ENCODE results near the gene FBXL12. TPM values are rescaled to one million over a fixed set of nuclear protein-coding genes. Genes with fewer than 3 reads are reported as not detected.

Gene FBXL12
- total and polyA plus RNA-seq, 2 experiments from 2014 or later, result 23.5 to 25.4 TPM

GRCh38 chr19:9839415-9839814 is 20.5 kb upstream of the FBXL12 start:
- Mint-ChIP-seq H3K27ac (no peak overlapping the region), H3K27me3 (ENCODE audit: insufficient read depth, low read depth, poor library complexity) (peaks cover 6% of the 10 kb centered on the region), H3K9me3 (no peaks in the 10 kb centered on the region), H3K4me1 (peaks cover 9% of the 10 kb centered on the region), H3K36me3 (ENCODE audit: low read depth) (peaks cover 56% of the 10 kb centered on the region), H3K4me3 (no peak overlapping the region)
- H4K20me1 ChIP-seq (replicated peaks; ENCODE audit: insufficient read depth), result peaks cover 7% of the 10 kb centered on the region
- H3K4me3 ChIP-seq, result no peak overlapping the region
- no peak for ATAC-seq
- H3K9me2 ChIP-seq (ENCODE audit: insufficient read depth), result no peaks in the 10 kb centered on the region
- H3K27me3 ChIP-seq (ENCODE audit: insufficient read depth), result no peaks in the 10 kb centered on the region
- H3F3A ChIP-seq (replicated peaks; ENCODE audit: low read depth), result peaks cover 1% of the 10 kb centered on the region
- no peak overlapping the region for H2AFZ ChIP-seq
- H3K4me2 ChIP-seq, result no peak overlapping the region
- peaks cover 17% of the 10 kb centered on the region for H3K79me2 ChIP-seq (replicated peaks; ENCODE audit: insufficient read depth)
- H3K27ac ChIP-seq (ENCODE audit: low read depth), result no peak overlapping the region
- no peak for DNase-seq (ENCODE audit: low spot score)
- no peaks in the 10 kb centered on the region for H3K36me3 ChIP-seq (ENCODE audit: insufficient read depth)
- no peak for TF ChIP-seq REST (IDR thresholded peaks at IDR 0.05; ENCODE audit: unreplicated experiment)
- TF ChIP-seq, protein P1, sequence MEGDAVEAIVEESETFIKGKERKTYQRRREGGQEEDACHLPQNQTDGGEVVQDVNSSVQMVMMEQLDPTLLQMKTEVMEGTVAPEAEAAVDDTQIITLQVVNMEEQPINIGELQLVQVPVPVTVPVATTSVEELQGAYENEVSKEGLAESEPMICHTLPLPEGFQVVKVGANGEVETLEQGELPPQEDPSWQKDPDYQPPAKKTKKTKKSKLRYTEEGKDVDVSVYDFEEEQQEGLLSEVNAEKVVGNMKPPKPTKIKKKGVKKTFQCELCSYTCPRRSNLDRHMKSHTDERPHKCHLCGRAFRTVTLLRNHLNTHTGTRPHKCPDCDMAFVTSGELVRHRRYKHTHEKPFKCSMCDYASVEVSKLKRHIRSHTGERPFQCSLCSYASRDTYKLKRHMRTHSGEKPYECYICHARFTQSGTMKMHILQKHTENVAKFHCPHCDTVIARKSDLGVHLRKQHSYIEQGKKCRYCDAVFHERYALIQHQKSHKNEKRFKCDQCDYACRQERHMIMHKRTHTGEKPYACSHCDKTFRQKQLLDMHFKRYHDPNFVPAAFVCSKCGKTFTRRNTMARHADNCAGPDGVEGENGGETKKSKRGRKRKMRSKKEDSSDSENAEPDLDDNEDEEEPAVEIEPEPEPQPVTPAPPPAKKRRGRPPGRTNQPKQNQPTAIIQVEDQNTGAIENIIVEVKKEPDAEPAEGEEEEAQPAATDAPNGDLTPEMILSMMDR (conservative IDR thresholded peaks at IDR 0.05; ENCODE audit: low read depth in 2 of 2), result no peak
- peaks cover 6% of the 10 kb centered on the region; the same call in 1 of the 2 replicates for H3K4me1 ChIP-seq (ENCODE audit: insufficient read depth)

GRCh38 chr19:9838324-9838723 is 19.4 kb upstream of the FBXL12 start:
- Histone ChIP-seq H3K36me3 (ENCODE audit: insufficient read depth) (no peaks in the 10 kb centered on the region), H3K79me2 (replicated peaks; ENCODE audit: insufficient read depth) (peaks cover 17% of the 10 kb centered on the region), H4K20me1 (replicated peaks; ENCODE audit: insufficient read depth) (peaks cover 16% of the 10 kb centered on the region), H3K4me2 (no peak overlapping the region), H3K4me1 (ENCODE audit: insufficient read depth) (peaks cover 11% of the 10 kb centered on the region; the same call in 1 of the 2 replicates), H2AFZ (no peak overlapping the region), H3K4me3 (no peak overlapping the region), H3K9me2 (ENCODE audit: insufficient read depth) (no peaks in the 10 kb centered on the region), H3K27me3 (ENCODE audit: insufficient read depth) (no peaks in the 10 kb centered on the region), H3F3A (replicated peaks; ENCODE audit: low read depth) (peaks cover 8% of the 10 kb centered on the region), H3K27ac (ENCODE audit: low read depth) (no peak overlapping the region)
- H3K27me3 Mint-ChIP-seq (ENCODE audit: insufficient read depth, low read depth, poor library complexity), result peaks cover 5% of the 10 kb centered on the region
- DNase-seq (ENCODE audit: low spot score) (no peak), ATAC-seq (no peak)
- peaks cover 47% of the 10 kb centered on the region for H3K36me3 Mint-ChIP-seq (ENCODE audit: low read depth)
- peaks cover 9% of the 10 kb centered on the region for H3K4me1 Mint-ChIP-seq
- no peak overlapping the region for H3K4me3 Mint-ChIP-seq
- no peaks in the 10 kb centered on the region for H3K9me3 Mint-ChIP-seq
- no peak overlapping the region for H3K27ac Mint-ChIP-seq
- TF ChIP-seq REST (IDR thresholded peaks at IDR 0.05; ENCODE audit: unreplicated experiment) (no peak), NANOG (IDR thresholded peaks at IDR 0.05; ENCODE audit: borderline replicate concordance) (no peak), CREB1 (CRISPR knock-in tag; IDR thresholded peaks at IDR 0.05; ENCODE audit: low read depth) (no peak), ZNF331 (CRISPR knock-in tag; IDR thresholded peaks at IDR 0.05; ENCODE audit: low read depth) (no peak), EZH2 (IDR thresholded peaks at IDR 0.05; ENCODE audit: low read depth, unreplicated experiment) (no peak), POLR2AphosphoS5 (IDR thresholded peaks at IDR 0.05; ENCODE audit: low read depth) (no peak), STAT1 (IDR thresholded peaks at IDR 0.05; ENCODE audit: unreplicated experiment) (no peak), ZNF114 (CRISPR knock-in tag; IDR thresholded peaks at IDR 0.05) (no peak)
- TF ChIP-seq, protein P2, sequence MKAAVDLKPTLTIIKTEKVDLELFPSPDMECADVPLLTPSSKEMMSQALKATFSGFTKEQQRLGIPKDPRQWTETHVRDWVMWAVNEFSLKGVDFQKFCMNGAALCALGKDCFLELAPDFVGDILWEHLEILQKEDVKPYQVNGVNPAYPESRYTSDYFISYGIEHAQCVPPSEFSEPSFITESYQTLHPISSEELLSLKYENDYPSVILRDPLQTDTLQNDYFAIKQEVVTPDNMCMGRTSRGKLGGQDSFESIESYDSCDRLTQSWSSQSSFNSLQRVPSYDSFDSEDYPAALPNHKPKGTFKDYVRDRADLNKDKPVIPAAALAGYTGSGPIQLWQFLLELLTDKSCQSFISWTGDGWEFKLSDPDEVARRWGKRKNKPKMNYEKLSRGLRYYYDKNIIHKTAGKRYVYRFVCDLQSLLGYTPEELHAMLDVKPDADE (IDR thresholded peaks at IDR 0.05), result no peak

Measured in GM23338 (cell line).